B cell (primary cell): ENCODE measurements around the gene RMND1. TPM values are rescaled to one million over a fixed set of nuclear protein-coding genes. Genes with fewer than 3 reads are reported as not detected.

Source experiments
- ATAC-seq: fragments of 200-7000 bp; cut with Tn5 transposase; one replicate; pipeline ENCODE4 v1.10.0; 2021; ENCODE audit warnings: low read depth, mild to moderate bottlenecking, moderate number of reproducible peaks, moderate library complexity
- CTCF ChIA-PET: fragments of 350-600 bp; sonication (Branson Sonifier 250); formaldehyde crosslinking; loops from one replicate; lab custom pipeline; 2021; ENCODE audit warnings: antibody characterized with exemption, inconsistent platforms; lab: Charles Lee
- POLR2A ChIA-PET: fragments of 350-600 bp; sonication (Branson Sonifier 250); formaldehyde crosslinking; loops from one replicate; lab custom pipeline; 2021; ENCODE audit warnings: antibody characterized with exemption; lab: Charles Lee
- DNase-seq: peaks from one replicate; pipeline ENCODE4 v3.0.0; 2013
- H2AFZ ChIP-seq: 2 replicates; pipeline ENCODE4 v1.6.1; 2012; ENCODE audit warnings: mild to moderate bottlenecking, low read depth, low read length; ENCODE audit not compliant: insufficient read depth, poor library complexity, severe bottlenecking
- H3K27ac ChIP-seq, 2 donors: 1 replicate in 1 of 2; 2 replicates in 1 of 2; pipeline ENCODE4 v1.5.1; 2012 to 2013; ENCODE audit warnings: low read length in 2 of 2, mild to moderate bottlenecking in 2 of 2, moderate library complexity in 1 of 2
- H3K27me3 ChIP-seq, 4 experiments: fragments of 200-600 bp in 1 of 4; sonication (generic) in 1 of 4; replicated peaks in 1 of 4; 1 replicate in 2 of 4; 2 replicates in 2 of 4; pipeline versions ENCODE4 v1.6.1 to v1.7.0; 2013 to 2016; ENCODE audit warnings: low read length in 3 of 4, mild to moderate bottlenecking in 2 of 4, mixed read lengths in 1 of 4, moderate library complexity in 1 of 4; ENCODE audit not compliant: insufficient read depth in 4 of 4, control insufficient read depth in 3 of 4; ENCODE audit errors: control extremely low read depth in 1 of 4
- H3K36me3 ChIP-seq, 2 experiments: replicated peaks in 1 of 2; 1 replicate in 1 of 2; 2 replicates in 1 of 2; pipeline versions ENCODE4 v1.6.1 to v1.7.1; 2013; ENCODE audit warnings: low read length in 1 of 2; ENCODE audit not compliant: insufficient read depth in 2 of 2, control insufficient read depth in 1 of 2; ENCODE audit errors: control extremely low read depth in 1 of 2, extremely low read depth in 1 of 2
- H3K4me1 ChIP-seq, 2 donors: fragments of 200-600 bp in 1 of 2; sonication (generic) in 1 of 2; 1 replicate in 1 of 2; 2 replicates in 1 of 2; pipeline versions ENCODE4 v1.5.1 to v1.6.1; 2013 to 2017; ENCODE audit warnings: low read length in 2 of 2; ENCODE audit not compliant: control insufficient read depth in 2 of 2, insufficient read depth in 2 of 2
- H3K4me2 ChIP-seq: replicated peaks from 2 replicates; pipeline ENCODE3; 2012; ENCODE audit warnings: mild to moderate bottlenecking, low read depth, low read length; ENCODE audit not compliant: poor library complexity, severe bottlenecking
- H3K4me3 ChIP-seq, 5 experiments: fragments of 200-600 bp in 1 of 5; sonication (generic) in 1 of 5; 1 replicate in 3 of 5; 2 replicates in 2 of 5; pipeline versions ENCODE4 v1.5.1 to v1.7.0; 2011 to 2016; ENCODE audit warnings: low read length in 4 of 5, mild to moderate bottlenecking in 4 of 5, low read depth in 2 of 5, control low read depth in 1 of 5, moderate library complexity in 1 of 5; ENCODE audit not compliant: insufficient read depth in 1 of 5; ENCODE audit errors: control extremely low read depth in 1 of 5, extremely low read depth in 1 of 5
- H3K79me2 ChIP-seq: fragments of 200-600 bp; sonication (generic); one replicate; pipeline ENCODE4 v1.6.0; 2016; ENCODE audit warnings: low read length; ENCODE audit not compliant: control insufficient read depth, insufficient read depth
- H3K9ac ChIP-seq: fragments of 200-600 bp; sonication (generic); 2 replicates; pipeline ENCODE4 v1.6.1; 2017; ENCODE audit warnings: mild to moderate bottlenecking, low read length, moderate library complexity
- H3K9me3 ChIP-seq, 3 donors: one replicate each; pipeline versions ENCODE4 v1.6.1 to v1.7.1; 2013; ENCODE audit warnings: low read length in 2 of 3; ENCODE audit not compliant: control insufficient read depth in 2 of 3, insufficient read depth in 1 of 3; ENCODE audit errors: control extremely low read depth in 1 of 3
- H4K20me1 ChIP-seq: 2 replicates; pipeline ENCODE4 v1.6.0; 2012; ENCODE audit warnings: mild to moderate bottlenecking, low read length; ENCODE audit not compliant: insufficient read depth, control insufficient read depth, poor library complexity, severe bottlenecking
- H3K27ac Mint-ChIP-seq: one replicate; pipeline ENCODE4 v1.8.0; 2021; ENCODE audit warnings: mixed read lengths
- H3K27me3 Mint-ChIP-seq: one replicate; pipeline ENCODE4 v1.8.0; 2021; ENCODE audit warnings: mixed read lengths
- H3K4me1 Mint-ChIP-seq: one replicate; pipeline ENCODE4 v1.8.0; 2021; ENCODE audit warnings: mixed read lengths
- H3K4me3 Mint-ChIP-seq: one replicate; pipeline ENCODE4 v1.8.0; 2021; ENCODE audit warnings: mixed read lengths
- H3K9me3 Mint-ChIP-seq: one replicate; pipeline ENCODE4 v1.8.0; 2022; ENCODE audit warnings: mixed read lengths; ENCODE audit not compliant: insufficient read depth
- CTCF ChIP-seq: fragments of 200-600 bp; IDR thresholded peaks from one replicate; pipeline ENCODE4 v1.8.0; 2022; ENCODE audit warnings: antibody characterized with exemption, mild to moderate bottlenecking
- EZH2 ChIP-seq: IDR thresholded peaks from 2 replicates; pipeline ENCODE4 v1.6.1; 2012; ENCODE audit warnings: borderline replicate concordance, low read depth, mild to moderate bottlenecking, moderate library complexity, low read length; ENCODE audit not compliant: insufficient read depth, poor library complexity, severe bottlenecking
- WGBS: methylation state at CpG from one replicate; pipeline ENCODE4 v1.1.5; 2013; ENCODE audit warnings: missing lambda C conversion rate; ENCODE audit not compliant: insufficient coverage; 5-methylcytosine and 5-hydroxymethylcytosine counted together
- intact Hi-C: fragments of 100-400 bp; cut with micrococcal nuclease; formaldehyde crosslinking; loops from one replicate; pipeline ENCODE4 v1.10.0; 2022
- polyA plus RNA-seq: library from polyadenylated mRNA; depleted of rRNA; stranded (reverse); fragments of >200 nt; gene quantifications from 2 replicates; pipeline ENCODE4 v1.2.3, GENCODE V29; 2012
- total RNA-seq, 2 donors: library from RNA; stranded (reverse); fragments of 120-200 nt in 1 of 2; gene quantifications; 1 replicate in 1 of 2; 2 replicates in 1 of 2; pipeline versions ENCODE4 v1.2.3 to v1.2.4, GENCODE V29; 2013 to 2022

The RMND1 gene
- total and polyA plus RNA-seq, 2 donors (not counting 1 experiment from before 2014, with no cell fraction given) = 4.3 to 15.7 TPM

DNA sequence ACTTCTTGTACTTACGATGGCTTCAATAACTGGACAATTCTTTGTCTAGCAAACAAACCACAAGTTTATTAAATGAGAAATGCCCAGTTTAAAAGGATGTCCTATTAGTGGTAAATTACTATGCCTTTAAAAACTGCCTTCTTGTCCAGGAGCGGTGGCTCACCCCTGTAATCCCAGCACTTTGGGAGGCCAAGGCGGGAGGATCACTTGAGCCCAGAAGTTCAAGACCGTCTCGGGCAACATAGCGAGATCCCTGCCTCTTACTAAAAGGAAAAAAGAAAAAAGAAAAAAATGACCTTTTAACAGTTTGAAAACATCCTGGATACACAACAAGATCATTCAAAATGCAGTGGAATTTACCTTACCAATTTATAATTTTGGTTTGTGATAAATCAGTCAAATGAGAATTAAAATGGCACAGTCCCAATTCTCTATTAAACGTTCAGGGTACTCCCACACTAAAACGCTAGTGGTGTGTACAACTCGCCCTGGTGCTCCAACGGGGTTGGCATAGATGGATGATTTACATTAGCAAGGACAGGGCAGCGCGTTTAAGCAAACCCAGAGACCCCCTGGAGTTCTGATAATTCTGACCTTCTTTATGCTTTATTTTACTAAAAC, 62.8 kb downstream of the RMND1 start:
- peak overlapping the region; percentile 94 for H3K9ac ChIP-seq
- H4K20me1 ChIP-seq = peaks cover 21% of the 10 kb centered on the region
- H3K79me2 ChIP-seq = peaks cover 58% of the 10 kb centered on the region
- peak overlapping the region; percentile 80 to 95 (median 89) for H3K4me3 ChIP-seq
- peak overlapping the region; percentile 95 for H3K27ac Mint-ChIP-seq
- DNase-seq (no peak), ATAC-seq (no peak)
- peak overlapping the region; percentile 91 for H2AFZ ChIP-seq
- H3K9me3 ChIP-seq = no peaks in the 10 kb centered on the region
- peaks cover 51% of the 10 kb centered on the region for H3K4me1 Mint-ChIP-seq
- no peaks in the 10 kb centered on the region for H3K9me3 Mint-ChIP-seq
- H3K27me3 ChIP-seq = no peaks in the 10 kb centered on the region
- ChIA-PET POLR2A (interaction anchor here (1.2 to 2.1 kb wide), 2 partner anchors 63 to 913 kb away, joined by 3 to 16 read pairs; partner anchors contain the start of gene RMND1), CTCF (interaction anchor here (0.6 to 2.5 kb wide), 7 partner anchors 16 to 65 kb away, joined by 3 to 11 read pairs (median 5); partner anchors contain the start of gene RMND1)
- WGBS = 80% methylated on average over 1 of the region's 12 CpGs
- peak overlapping the region; percentile 90 for H3K4me2 ChIP-seq
- intact Hi-C loops = no loop called here
- H3K4me3 Mint-ChIP-seq = peak overlapping the region; percentile 93
- TF ChIP-seq EZH2 = no peak
- no peak for TF ChIP-seq CTCF
- no peaks in the 10 kb centered on the region for H3K27me3 Mint-ChIP-seq
- peaks cover 0 to 3% of the 10 kb centered on the region in 2 experiments for H3K36me3 ChIP-seq
- peak overlapping the region; percentile 89 to 97 for H3K27ac ChIP-seq
- H3K4me1 ChIP-seq = peaks cover 44 to 48% of the 10 kb centered on the region in 2 donors

GRCh38 chr6:151388236-151388635, 63.7 kb downstream of the RMND1 start:
- H3K4me3 ChIP-seq = no peak overlapping the region
- H3K27me3 ChIP-seq = no peaks in the 10 kb centered on the region
- peak overlapping the region; percentile 61 for H3K4me3 Mint-ChIP-seq
- H3K4me1 ChIP-seq = peaks cover 36 to 41% of the 10 kb centered on the region in 2 donors
- no peak overlapping the region for H3K9ac ChIP-seq
- ChIA-PET CTCF (interaction anchor here (1.0 kb wide), 1 partner anchor 53 kb away, joined by 3 read pairs; no protein-coding TSS in a partner anchor), POLR2A (interaction anchor here (0.6 kb wide), 1 partner anchor 8 kb away, joined by 3 read pairs; no protein-coding TSS in a partner anchor)
- 40% methylated on average over 1 of the region's 2 CpGs for WGBS
- H3K9me3 ChIP-seq = no peaks in the 10 kb centered on the region
- TF ChIP-seq EZH2 = no peak
- TF ChIP-seq CTCF = no peak
- peak overlapping the region in 1 of 2 donors; percentile 97 for H3K27ac ChIP-seq
- no peak overlapping the region for H2AFZ ChIP-seq
- H3K27me3 Mint-ChIP-seq = no peaks in the 10 kb centered on the region
- peaks cover 58% of the 10 kb centered on the region for H3K79me2 ChIP-seq
- peak overlapping the region; percentile 76 for H3K27ac Mint-ChIP-seq
- DNase-seq (no peak), ATAC-seq (no peak)
- H3K9me3 Mint-ChIP-seq = no peaks in the 10 kb centered on the region
- peaks cover 0 to 6% of the 10 kb centered on the region in 2 experiments for H3K36me3 ChIP-seq
- H3K4me1 Mint-ChIP-seq = peaks cover 47% of the 10 kb centered on the region
- intact Hi-C loops = no loop called here
- H3K4me2 ChIP-seq = no peak overlapping the region
- H4K20me1 ChIP-seq = peaks cover 12% of the 10 kb centered on the region
